Body of pancreas (tissue), 4 donors: ENCODE data around the gene TRMT11. TPM values are rescaled to one million over a fixed set of nuclear protein-coding genes. Genes with fewer than 3 reads are reported as not detected.
"Not testable (repeated sequence)": the region's sequence is repeated elsewhere in the genome, so short reads cannot be mapped to it uniquely, and the experiment has no call there.

Experiments used
- ATAC-seq: fragments of 150-250 bp; one replicate; pipeline ENCODE4 v1.9.1; 2016
- DNase-seq, 4 donors: peaks; one replicate each; pipeline ENCODE4 v3.0.0-alpha.2; 2019
- H3K27ac ChIP-seq, 4 donors: fragments of 200-600 bp; sonication (generic); 1 replicate in 3 of 4; 2 replicates in 1 of 4; pipeline versions ENCODE4 v1.5.1 to v1.6.1; 2016 to 2019; ENCODE audit warnings: mild to moderate bottlenecking in 1 of 4, mixed read lengths in 1 of 4, moderate library complexity in 1 of 4
- H3K27me3 ChIP-seq, 2 donors: fragments of 200-600 bp; sonication (generic); one replicate each; pipeline ENCODE4 v1.6.0; 2016; ENCODE audit warnings: mild to moderate bottlenecking in 1 of 2
- H3K36me3 ChIP-seq, 2 donors: fragments of 200-600 bp; sonication (generic); replicated peaks in 1 of 2; 2 replicates each; pipeline ENCODE4 v1.5.1; 2016; ENCODE audit warnings: low read depth in 2 of 2; ENCODE audit not compliant: insufficient read depth in 1 of 2
- H3K4me1 ChIP-seq: fragments of 200-600 bp; sonication (generic); one replicate; pipeline ENCODE4 v1.6.0; 2016
- H3K4me3 ChIP-seq, 2 donors: fragments of 200-600 bp; sonication (generic); 1 replicate in 1 of 2; 2 replicates in 1 of 2; pipeline ENCODE4 v1.5.1; 2016 to 2019
- H3K9me3 ChIP-seq, 3 donors: fragments of 200-600 bp; sonication (generic); 1 replicate in 2 of 3; 2 replicates in 1 of 3; pipeline ENCODE4 v1.5.1; 2016
- CTCF ChIP-seq, 7 experiments: fragments of 450-650 bp in 4 of 7; fragments of 200-600 bp in 3 of 7; sonication (generic) in 3 of 7; IDR thresholded peaks; one replicate each; pipeline ENCODE4 v1.5.1; 2016 to 2019; ENCODE audit warnings: antibody characterized with exemption in 7 of 7
- POLR2A ChIP-seq, 3 donors: fragments of 450-650 bp; IDR thresholded peaks; one replicate each; pipeline ENCODE4 v1.6.1; 2016; ENCODE audit warnings: antibody characterized with exemption in 3 of 3, mild to moderate bottlenecking in 2 of 3
- whole genome bisulfite sequencing, 2 donors: methylation state at CpG; one replicate each; pipeline ENCODE4 v1.1.5; 2017; 5-methylcytosine and 5-hydroxymethylcytosine counted together
- intact Hi-C: fragments of 100-400 bp; cut with DNase I; formaldehyde crosslinking; loops from one replicate; pipeline ENCODE4 v1.15.1; 2023
- total RNA-seq, 2 donors: library from RNA; depleted of rRNA; stranded (reverse); fragments of >200 nt; gene quantifications; one replicate each; pipeline ENCODE4 v1.1.0, GENCODE V29; 2016

Gene TRMT11
- total RNA-seq, 2 donors from 2014 or later: 26.5 to 26.7 TPM

DNA sequence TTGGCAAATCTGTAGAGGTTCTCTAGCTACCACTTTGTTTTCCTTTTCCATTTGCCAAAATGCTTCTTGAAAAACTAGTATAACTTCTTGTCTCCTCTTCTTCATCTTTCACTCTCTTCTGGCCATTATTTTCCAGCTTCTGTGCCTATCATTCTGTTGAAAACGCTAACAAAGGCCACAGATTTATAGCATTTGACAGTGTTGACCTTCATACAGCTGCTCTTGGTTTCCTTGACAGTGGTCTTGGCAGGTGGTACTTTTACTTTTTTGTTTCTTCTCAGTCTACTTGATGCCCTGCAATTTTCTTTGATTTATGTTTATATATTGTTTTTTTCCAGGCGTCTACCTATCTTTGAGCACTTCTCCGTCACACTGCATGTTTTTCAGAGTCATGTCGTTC lies 23.7 kb downstream of the TRMT11 start:
- intact Hi-C loops: no loop called here
- TF ChIP-seq CTCF (IDR thresholded peaks at IDR 0.05) (no peak), POLR2A (IDR thresholded peaks at IDR 0.05) (no peak)
- 74 to 76% methylated on average over 4 of the region's 4 CpGs for WGBS, 2 donors

GRCh38 chr6:126015863-126016262 lies 29.5 kb downstream of the TRMT11 start:
- H3K9me3 ChIP-seq: no peaks in the 10 kb centered on the region
- no peaks in the 10 kb centered on the region for H3K27me3 ChIP-seq
- 93 to 100% methylated on average over 1 of the region's 1 CpG for WGBS, 2 donors
- no peak overlapping the region for H3K4me3 ChIP-seq
- no peaks in the 10 kb centered on the region for H3K4me1 ChIP-seq
- DNase-seq: no peak
- H3K36me3 ChIP-seq: peaks cover 0 to 18% of the 10 kb centered on the region in 2 donors
- intact Hi-C loops: no loop called here
- H3K27ac ChIP-seq: no peak overlapping the region
- TF ChIP-seq CTCF (IDR thresholded peaks at IDR 0.05): no peak
- TF ChIP-seq POLR2A (IDR thresholded peaks at IDR 0.05): no peak
- ATAC-seq: no peak

More for the DNA sequence above, 23.7 kb downstream of the TRMT11 start:
- Histone ChIP-seq H3K36me3 (peaks cover 0 to 24% of the 10 kb centered on the region in 2 donors), H3K9me3 (peaks cover 0 to 3% (median 0%) of the 10 kb centered on the region in 3 donors), H3K4me1 (no peaks in the 10 kb centered on the region), H3K27ac (no peak overlapping the region), H3K27me3 (no peaks in the 10 kb centered on the region), H3K4me3 (no peak overlapping the region)
- DNase-seq (no peak), ATAC-seq (no peak)

DNA sequence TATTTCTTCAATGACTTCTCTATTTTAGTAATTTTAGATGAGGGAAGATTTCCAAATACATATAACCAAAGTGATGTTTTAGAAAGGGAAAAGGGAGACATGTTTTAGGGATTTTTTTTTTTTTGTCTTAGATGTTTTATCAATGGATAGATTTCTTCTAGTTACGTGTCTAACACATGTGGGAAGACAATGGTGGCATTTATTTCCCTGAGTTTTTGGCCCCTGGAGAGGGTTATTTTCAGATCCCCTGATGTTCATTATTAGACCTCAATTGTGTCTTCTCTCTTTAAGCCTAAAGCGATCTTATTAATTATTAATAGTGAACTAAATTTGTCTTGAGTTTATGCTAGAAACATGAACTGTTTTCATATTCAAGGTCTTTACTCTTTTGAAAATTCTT lies 30.3 kb downstream of the TRMT11 start:
- H3K27ac ChIP-seq: no peak overlapping the region
- no peak overlapping the region for H3K4me3 ChIP-seq
- no peaks in the 10 kb centered on the region for H3K4me1 ChIP-seq
- 87 to 89% methylated on average over 2 of the region's 2 CpGs for WGBS, 2 donors
- no peak for TF ChIP-seq CTCF (IDR thresholded peaks at IDR 0.05)
- no peak for TF ChIP-seq POLR2A (IDR thresholded peaks at IDR 0.05)
- no peaks in the 10 kb centered on the region for H3K9me3 ChIP-seq
- ATAC-seq: no peak
- intact Hi-C loops: no loop called here
- no peak for DNase-seq
- peaks cover 0 to 21% of the 10 kb centered on the region in 2 donors for H3K36me3 ChIP-seq
- H3K27me3 ChIP-seq: no peaks in the 10 kb centered on the region

DNA sequence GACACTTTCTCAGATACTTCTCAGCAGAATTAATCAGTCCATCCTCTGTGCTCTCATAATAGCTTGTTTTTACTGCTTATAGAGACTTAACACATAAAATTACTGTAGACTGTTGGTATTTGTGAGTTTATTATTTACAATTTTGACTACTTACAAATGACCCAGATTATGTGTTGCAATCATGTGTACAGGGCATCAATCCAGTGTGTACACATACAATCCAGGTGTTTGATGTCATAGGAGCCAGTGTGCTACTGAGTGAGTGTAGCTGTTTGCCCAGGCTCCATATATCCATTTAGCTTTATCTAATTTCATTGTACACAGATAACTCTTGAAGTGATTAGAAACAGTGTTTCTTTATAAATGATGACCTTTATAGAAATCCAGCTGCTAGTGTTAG lies 31.3 kb downstream of the TRMT11 start:
- intact Hi-C loops: no loop called here
- Histone ChIP-seq H3K9me3 (no peaks in the 10 kb centered on the region), H3K27me3 (no peaks in the 10 kb centered on the region), H3K4me1 (no peaks in the 10 kb centered on the region), H3K36me3 (peaks cover 0 to 19% of the 10 kb centered on the region in 2 donors), H3K4me3 (no peak overlapping the region), H3K27ac (no peak overlapping the region)
- TF ChIP-seq POLR2A (IDR thresholded peaks at IDR 0.05) (no peak), CTCF (IDR thresholded peaks at IDR 0.05) (no peak)
- no peak for ATAC-seq
- no peak for DNase-seq

GRCh38 chr6:126020305-126021050 lies 34.1 kb downstream of the TRMT11 start:
- Histone ChIP-seq H3K27ac (no peak overlapping the region), H3K4me3 (no peak overlapping the region), H3K36me3 (peaks cover 7 to 16% of the 10 kb centered on the region in 2 donors), H3K9me3 (no peaks in the 10 kb centered on the region), H3K27me3 (no peaks in the 10 kb centered on the region), H3K4me1 (no peaks in the 10 kb centered on the region)
- no peak for ATAC-seq
- 95 to 96% methylated on average over 5 of the region's 5 CpGs for WGBS, 2 donors
- DNase-seq: no peak
- TF ChIP-seq CTCF (IDR thresholded peaks at IDR 0.05) (no peak), POLR2A (IDR thresholded peaks at IDR 0.05) (no peak)
- intact Hi-C loops: no loop called here

DNA sequence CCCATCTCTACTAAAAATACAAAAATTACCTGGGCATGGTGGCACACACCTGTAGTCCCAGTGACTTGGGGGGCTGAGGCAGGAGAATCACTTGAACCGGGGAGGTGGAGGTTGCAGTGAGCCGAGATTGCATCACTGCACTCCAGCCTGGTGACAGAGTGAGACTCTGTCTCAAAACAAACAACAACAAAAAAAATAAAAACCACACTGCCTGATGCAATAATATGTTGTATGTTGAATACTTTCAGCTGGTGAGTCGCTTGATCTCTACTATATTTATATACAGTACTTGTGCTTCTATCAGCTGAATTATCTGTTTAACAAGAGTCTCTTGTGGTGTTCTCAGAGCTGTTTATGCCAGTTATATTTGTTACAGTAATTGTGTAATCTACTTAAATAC lies 37.1 kb downstream of the TRMT11 start:
- ATAC-seq, H3K4me1 ChIP-seq, H3K27me3 ChIP-seq, intact Hi-C loops, H3K4me3 ChIP-seq, DNase-seq, H3K27ac ChIP-seq, H3K9me3 ChIP-seq: not testable (repeated sequence)
- peaks cover 7 to 16% of the 10 kb centered on the region in 2 donors for H3K36me3 ChIP-seq
- 92 to 95% methylated on average over 3 of the region's 3 CpGs for WGBS, 2 donors
